ENCODE measurements around the gene SOX6.

DNA sequence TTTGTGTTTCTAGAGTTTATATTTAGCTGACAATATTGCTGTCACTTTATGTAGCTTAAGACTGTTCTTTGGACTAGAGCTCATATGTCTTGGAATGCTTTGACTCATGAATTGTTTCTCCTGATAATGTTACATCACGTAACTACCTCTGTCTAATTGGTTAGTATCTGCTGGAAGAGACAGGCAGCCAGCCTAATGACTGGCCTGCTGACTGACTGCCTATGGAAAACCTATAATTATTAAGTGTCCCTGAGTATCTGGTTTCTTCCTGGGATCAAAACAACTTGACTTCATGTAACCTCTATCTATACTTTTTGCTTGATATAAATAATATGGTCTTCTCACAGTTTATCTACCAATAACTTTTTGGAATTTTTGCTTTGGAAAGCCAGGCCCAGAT is 9.4 kb downstream of the SOX6 start:
- TF ChIP-seq, protein P1, sequence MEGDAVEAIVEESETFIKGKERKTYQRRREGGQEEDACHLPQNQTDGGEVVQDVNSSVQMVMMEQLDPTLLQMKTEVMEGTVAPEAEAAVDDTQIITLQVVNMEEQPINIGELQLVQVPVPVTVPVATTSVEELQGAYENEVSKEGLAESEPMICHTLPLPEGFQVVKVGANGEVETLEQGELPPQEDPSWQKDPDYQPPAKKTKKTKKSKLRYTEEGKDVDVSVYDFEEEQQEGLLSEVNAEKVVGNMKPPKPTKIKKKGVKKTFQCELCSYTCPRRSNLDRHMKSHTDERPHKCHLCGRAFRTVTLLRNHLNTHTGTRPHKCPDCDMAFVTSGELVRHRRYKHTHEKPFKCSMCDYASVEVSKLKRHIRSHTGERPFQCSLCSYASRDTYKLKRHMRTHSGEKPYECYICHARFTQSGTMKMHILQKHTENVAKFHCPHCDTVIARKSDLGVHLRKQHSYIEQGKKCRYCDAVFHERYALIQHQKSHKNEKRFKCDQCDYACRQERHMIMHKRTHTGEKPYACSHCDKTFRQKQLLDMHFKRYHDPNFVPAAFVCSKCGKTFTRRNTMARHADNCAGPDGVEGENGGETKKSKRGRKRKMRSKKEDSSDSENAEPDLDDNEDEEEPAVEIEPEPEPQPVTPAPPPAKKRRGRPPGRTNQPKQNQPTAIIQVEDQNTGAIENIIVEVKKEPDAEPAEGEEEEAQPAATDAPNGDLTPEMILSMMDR (IDR thresholded peaks at IDR 0.05; ENCODE audit: low read depth, low read length, poor library complexity, severe bottlenecking): no peak
- TF ChIP-seq EZH2phosphoT487 (IDR thresholded peaks at IDR 0.05; ENCODE audit: borderline replicate concordance, low read length): no peak
